Stimulated activated CD4-positive, alpha-beta T cell treated with anti-CD3 and anti-CD28 coated beads, Interleukin-12 subunit alpha, Interleukin-12 subunit beta, amount 100 ng/mL, for 48 hours (primary cell): ENCODE results near the gene TMEM269.
"Not testable (repeated sequence)": the region's sequence is repeated elsewhere in the genome, so short reads cannot be mapped to it uniquely, and the experiment has no call there.

Experiments used
- DNase-seq, 3 donors: peaks; one replicate each; pipeline ENCODE4 v3.0.0-alpha.2; 2020; ENCODE audit warnings: low read depth in 2 of 3, low spot score in 1 of 3

The TMEM269 gene

DNA sequence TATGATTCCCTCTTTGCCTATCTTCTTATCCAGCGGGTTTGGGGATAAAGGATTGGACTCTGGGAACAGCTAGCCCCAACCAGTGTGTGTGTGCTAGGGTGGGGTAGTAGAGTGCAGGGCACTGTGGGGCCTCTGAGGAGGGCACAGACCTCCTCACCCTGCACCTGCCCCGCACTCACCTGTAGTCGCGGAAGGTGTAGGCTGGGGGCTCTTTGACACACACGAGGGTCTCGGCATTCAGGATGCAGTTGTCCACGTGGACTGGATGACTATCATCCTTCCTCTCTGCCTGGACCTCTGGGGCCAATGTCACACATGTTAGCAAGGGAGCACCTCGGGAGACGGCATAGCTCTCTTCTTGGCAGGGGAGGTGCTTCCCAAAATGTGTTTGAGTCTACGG, 36.8 kb upstream of the TMEM269 start:
- DNase-seq = no peak

DNA sequence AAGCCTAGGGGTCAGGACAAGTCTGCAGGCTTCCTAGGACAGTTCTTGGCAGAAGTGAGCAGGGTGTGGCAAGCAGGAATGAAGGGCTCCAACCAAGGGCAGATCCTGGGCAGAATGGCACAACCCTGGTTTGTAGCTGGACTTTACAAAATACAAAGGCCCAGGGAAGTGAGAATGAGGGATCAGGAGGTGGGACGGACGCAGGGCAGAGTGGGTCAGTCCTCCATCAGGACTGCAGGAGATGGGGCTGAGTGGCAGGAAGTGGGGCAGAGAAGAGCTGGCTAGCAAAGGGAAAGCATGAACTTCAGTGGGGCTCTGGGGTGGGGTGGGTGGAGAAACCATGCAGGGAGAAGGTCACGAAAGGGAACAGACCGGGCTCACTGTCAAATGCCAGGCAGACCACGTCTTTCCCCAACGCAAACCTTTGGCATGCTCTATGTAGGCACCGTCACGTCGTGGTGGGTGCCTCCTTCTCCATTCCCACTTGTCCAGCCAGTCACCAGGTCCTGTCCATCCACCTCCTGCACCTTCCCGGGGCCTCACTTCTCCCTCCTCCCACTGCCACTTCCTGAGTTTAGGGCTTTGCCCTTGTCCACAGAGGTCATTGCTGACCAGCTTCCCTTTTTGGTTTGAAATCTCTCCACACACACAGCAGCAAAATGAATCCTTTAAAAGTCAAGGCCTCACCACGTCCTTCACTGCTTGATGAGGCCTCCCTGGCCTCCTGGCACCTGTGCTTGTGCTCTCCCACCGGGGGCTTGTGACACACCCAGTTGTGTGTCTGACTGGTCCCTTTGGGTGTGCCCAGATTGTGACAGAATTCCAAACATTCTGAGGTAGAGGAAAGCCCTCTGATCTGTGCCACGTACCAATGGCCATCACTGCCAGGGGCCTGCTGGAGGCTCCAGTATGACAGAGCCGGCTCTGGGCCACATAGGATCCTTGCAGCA, 36.1 kb upstream of the TMEM269 start:
- DNase-seq = no peak

DNA sequence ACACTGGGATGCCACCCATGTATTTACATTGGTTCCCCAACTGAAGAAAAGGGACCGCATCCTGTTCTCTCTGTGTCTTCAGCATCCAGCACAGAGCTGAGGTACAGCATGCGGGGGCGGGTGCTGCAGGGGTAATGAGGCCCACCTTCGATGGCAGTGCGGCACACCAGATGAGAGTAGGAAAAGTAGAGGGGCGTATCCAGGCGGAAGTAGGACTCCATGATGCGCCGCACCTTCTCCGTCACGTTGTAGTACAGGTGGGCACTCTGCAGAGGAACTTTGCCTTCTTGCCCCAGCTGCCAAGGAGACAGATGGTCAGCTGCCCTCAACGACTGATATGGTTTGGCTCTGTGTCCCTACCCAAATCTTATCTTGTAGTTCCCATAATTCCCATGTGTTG, 34.8 kb upstream of the TMEM269 start:
- no peak for DNase-seq

- not testable (repeated sequence) for DNase-seq
These were observed 33.2 kb upstream of the TMEM269 start for GRCh38 chr1:42751511-42752070.

GRCh38 chr1:42752284-42752683, 32.5 kb upstream of the TMEM269 start:
- DNase-seq = no peak

- DNase-seq = no peak
These were observed 31.7 kb upstream of the TMEM269 start for GRCh38 chr1:42753070-42753469.

DNA sequence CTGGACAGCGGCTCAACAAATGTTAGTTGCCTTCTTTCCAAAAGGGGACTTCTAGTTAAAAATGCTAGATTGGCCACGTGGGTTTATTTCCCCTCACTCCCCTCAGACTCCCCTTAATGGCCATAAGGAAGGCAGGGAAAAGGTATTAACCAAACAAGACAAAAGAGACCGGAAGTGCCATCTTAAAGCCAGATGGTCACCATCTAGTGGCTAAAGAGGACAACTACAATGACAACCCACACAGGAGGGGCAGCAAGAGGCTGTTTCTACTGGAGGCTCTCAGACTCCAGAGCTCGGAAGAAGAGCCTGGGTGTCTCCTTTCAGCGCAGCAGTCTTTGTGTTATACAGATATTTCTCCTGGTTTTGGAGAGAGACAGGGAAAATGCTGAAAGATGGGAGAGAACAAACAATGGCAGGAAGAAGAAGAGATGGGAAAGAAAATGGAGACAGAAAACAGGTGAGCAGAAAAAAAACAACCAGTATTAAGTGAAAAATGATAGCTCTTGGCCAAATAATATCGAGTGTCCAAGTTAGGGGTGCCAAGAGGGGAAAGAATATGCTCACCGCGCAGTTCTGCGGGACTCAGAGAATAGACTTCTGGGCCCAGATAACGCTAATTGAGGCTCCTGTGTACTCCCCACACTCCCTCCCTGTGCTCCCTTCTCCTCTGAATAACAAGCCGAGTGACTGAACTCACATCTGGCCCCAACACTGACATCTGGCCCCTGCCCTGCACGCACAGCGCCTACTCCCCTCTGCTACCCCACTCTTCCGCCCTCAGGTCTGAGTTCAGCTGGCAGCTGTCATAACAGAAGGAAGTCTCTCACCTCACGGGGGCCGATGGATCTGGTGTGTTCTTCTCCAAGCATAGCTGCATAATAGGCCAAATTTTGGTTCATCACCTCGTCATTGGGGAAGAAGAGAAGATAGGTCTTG, 27.6 kb upstream of the TMEM269 start:
- no peak for DNase-seq

DNA sequence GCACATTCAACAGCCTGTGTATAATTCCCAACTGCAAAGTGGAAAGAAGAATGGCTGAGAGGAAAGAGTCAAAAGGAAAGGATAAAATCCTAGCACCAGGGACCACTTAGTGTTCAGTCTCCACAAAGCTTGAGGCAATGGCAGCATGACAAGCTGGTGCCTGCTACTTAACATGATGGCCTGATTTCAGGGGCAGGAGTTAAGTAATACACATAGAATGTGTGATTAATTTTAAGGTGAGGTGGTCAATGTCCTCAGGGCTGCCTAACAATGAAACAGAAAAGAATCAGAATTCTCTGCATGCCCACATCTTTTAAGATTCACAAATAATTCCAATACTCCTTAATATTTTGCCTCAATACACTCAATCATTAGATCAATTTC, 26.9 kb upstream of the TMEM269 start:
- no peak for DNase-seq

DNA sequence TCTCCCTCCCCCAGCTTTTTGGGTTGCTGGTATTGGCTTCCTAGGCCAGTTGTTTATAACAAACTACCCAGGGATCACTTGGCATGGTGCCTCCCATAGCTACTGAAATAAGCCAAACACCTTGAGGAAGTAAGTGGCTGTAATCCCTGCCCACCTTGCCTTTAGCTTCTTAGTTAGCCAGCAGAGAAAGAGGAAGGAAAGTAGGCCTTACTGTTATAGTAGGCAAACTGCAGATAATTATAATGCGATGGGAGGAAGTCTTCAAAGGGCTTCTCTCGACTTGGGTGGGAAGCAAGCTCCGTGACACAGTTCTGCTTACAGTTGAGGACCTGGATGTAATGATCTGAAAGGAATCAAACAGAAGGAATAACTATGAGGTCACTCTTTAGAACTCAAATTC, 26.1 kb upstream of the TMEM269 start:
- DNase-seq = no peak

- DNase-seq = no peak
These were observed 25.7 kb upstream of the TMEM269 start for GRCh38 chr1:42759114-42759513.

GRCh38 chr1:42761567-42761966, 23.2 kb upstream of the TMEM269 start:
- DNase-seq = no peak

GRCh38 chr1:42762269-42762668, 22.5 kb upstream of the TMEM269 start:
- DNase-seq = no peak

DNA sequence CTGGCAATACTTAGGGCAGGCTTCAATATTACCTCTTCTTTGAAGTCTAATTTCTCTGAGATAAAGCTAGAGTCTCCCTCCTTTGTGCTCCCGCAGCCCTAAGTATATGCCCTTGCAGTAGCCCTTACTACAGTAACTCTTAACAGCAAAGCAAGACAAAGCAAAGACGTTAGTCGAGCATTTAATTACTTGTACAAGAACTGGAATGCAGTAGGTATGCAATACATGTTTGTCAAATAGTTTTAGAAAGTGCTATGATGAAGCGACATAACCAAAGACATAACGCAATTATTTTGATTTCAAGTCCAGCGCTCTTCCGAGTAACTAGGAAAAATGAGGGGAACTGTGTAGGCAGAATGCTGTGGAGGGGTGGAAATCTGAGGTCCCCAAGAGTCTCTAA, 19.5 kb upstream of the TMEM269 start:
- no peak for DNase-seq

DNA sequence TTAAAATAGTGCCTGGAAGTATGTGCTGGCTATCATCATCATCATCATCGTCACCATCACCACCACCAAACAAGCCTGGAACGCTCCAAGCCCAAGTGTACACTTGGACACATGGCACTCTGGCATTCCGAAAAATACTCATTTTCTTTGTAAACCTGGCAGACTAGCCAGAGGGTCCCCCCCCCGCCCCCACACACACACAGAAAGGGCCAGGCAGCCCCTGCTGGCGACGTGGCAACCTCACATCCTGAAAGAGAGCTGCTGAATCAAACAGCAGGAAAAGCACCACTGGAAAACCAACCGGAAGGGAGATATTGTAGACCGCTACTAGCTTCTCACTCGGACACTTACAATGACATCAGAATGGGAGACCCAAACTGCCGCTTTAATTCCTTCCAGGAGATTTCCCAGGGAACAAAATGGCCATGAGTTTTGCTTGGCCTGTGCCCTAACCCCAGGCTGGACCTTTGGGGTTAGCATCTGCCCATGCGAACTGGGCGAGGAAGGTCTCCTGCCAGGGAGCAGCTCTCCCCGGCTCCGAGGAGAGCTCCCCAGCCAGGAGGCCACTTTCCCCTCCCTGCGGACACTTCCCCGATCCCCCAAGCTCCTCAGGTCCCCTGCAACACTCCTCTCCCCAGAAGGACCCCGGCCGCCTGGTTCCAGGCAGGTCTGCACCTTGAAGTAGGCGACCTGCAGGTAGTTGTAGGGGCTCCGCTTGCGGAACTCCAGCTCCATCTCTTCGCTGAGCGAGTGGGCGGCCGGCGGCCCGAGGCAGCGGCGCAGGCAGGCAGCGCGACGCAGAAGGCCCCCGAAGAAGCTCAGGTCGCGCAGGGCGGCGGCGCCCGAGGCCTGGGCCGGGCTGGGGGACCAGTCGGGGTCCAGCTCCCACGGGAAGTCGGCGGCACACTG, 18.7 kb upstream of the TMEM269 start:
- peak in 2 of 3 donors; percentile 21 to 38 for DNase-seq

DNA sequence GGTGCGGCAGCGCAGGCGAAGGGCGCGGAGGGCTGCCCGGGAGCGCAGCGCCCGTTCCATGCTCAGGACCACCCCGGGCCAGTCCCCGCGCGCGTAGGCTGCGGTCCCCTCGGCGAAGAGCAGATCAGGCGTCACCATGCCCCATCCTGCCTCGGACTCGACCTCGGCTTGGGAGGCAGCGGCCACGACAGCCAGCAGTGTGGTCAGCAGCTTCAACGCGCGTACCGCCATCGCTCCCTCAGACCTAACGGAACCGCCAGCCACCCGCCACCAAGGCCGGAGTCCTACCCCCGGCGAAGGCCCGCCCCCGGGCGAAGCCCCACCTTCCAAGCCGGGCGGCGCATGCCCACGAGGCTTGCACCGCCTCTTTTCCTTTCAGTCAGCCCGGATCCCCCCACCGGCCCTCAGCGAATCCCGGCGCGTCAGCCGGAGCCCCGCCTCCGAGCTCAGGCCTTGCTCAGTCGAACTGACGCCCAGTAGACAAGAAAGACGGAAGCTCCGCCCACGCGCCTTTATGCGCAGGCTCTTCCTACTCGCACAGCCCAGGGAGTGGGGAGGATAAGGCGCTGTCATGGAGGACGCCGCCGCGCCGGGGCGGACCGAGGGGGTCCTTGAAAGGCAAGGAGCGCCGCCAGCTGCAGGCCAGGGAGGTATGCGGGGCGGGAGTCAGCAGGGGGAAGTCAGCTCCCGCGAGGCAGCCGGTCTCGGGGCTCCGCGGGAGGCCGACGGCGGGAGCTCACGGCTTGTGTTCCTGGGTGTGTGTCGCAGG, 17.9 kb upstream of the TMEM269 start, which contains the start of the genes C1orf50 and P3H1:
Gene C1orf50 (plus strand): TSS at position 509 of the 769 bp plus-strand sequence. CDS start 63 bp downstream, at position 572.
Gene P3H1 (minus strand): TSS at position 288 of the 769 bp plus-strand sequence. CDS start 57 bp downstream, at position 231.
- peak; percentile 98 to 100 (median 99) for DNase-seq

GRCh38 chr1:42767510-42768000, 17.2 kb upstream of the TMEM269 start:
- no peak for DNase-seq

DNA sequence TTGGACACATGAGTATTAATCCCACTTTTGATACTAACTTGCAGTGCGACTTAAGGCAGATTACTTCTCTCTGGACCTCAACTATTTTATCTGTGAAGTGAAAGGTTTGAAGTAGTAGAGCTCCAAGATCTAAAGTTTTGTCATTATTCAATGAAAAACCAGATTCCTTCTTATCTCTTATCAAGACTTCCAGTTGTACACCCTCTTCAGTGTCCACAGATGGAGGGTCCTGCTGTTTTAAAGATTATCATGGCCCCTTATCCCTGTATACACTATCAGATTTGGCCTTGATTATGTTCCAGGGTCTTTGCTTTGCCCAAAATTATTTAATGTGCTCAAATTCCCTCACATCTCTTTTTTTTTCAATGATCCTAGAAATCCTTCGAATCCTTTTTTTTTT, 16.6 kb upstream of the TMEM269 start:
- DNase-seq = no peak

GRCh38 chr1:42769811-42770210, 15.0 kb upstream of the TMEM269 start:
- no peak for DNase-seq

GRCh38 chr1:42773420-42773819, 11.4 kb upstream of the TMEM269 start:
- DNase-seq = no peak
